Islet of Langerhans (tissue), 1 donor: Measurements from ENCODE around the gene LRRC42.

Source experiments
- FAIRE-seq: peaks from one replicate; lab custom pipeline; 2011; peaks lifted over from hg19 to GRCh38; lab: Jason Lieb, UNC

The LRRC42 gene, protein sequence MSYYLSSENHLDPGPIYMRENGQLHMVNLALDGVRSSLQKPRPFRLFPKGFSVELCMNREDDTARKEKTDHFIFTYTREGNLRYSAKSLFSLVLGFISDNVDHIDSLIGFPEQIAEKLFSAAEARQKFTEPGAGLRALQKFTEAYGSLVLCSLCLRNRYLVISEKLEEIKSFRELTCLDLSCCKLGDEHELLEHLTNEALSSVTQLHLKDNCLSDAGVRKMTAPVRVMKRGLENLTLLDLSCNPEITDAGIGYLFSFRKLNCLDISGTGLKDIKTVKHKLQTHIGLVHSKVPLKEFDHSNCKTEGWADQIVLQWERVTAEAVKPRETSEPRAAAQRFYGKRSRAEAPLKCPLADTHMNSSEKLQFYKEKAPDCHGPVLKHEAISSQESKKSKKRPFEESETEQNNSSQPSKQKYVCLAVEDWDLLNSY

DNA sequence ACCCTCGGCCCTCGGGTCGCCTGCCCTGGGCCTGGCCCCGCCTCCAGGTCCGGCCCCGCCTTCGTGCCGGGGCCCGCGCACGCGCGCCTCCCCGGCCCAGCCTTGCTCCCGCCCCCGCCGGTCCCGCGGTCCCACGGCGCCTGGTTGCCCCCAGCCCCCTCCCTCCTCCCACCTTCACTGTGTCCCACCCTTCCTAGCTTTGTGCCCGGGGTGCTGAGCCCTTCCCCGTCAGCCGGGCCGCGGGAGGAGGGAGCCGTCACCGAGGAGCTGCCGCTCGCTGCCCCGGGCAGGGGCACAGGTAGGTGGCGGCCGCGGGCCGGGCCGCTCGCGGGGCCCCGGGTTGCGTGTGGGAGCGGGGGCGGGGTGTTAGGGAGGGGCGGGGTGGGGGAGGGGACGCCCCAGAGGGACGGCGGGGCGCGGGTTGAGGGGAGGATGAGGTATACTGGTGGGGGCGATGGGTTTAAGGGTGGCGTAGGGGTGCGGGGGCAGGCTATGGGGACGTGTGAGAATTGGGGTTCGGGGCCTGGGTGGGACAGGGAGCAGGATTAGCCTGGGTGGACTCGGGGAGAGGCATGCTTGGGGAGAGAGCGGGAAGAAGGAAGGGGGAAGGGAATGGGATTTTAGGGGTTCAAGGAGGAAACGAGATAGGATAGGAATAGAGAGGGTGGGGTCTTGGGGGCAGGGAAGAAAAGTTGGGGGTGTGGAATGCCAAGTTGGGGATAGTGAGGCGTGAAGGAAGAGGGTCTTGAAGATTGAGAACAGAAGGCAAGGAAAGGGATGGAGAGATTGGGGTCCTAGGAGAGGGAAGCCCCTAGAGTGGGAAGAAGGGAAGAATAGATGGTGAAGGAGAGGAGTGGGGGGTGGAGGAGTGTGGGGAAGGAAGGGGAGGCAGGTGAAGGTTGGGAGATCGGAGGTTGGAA is at the start of gene LRRC42:
TSS of gene LRRC42 (plus strand) at position 99 of the 920 bp plus-strand sequence. CDS start 5,650 bp downstream, outside the sequence.
- FAIRE-seq: no peak

DNA sequence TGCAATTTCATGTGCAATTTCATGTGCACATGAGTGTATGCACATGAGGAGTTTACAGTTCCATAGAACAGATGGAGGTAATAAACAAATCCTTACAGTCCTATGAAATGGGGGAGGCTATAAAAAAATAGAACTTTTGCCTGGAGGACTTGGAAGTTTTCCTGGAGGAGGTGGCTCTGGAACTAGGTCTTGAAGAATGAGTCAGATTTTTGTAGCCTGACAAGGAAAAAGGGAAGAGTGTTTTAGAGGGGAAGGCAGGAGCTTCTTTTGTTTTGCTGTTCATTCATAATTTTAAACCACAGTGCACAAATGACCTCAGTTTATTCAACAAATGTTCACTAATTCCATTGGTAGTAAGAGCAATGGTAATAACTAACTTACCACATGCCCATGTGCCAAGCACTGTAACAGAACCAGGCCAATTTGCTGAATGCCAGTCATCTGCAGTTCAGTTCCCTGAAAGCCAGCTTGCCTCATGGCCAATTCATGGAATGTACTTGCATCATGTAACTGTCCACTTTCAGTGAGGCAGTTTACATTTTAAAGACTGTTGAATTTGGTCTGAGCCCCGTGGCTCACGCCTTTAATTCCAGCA is 49.4 kb upstream of the LRRC42 start:
- no peak for FAIRE-seq

- no peak for FAIRE-seq
Observed at GRCh38 chr1:53899206-53899628, 46.9 kb upstream of the LRRC42 start.

- no peak for FAIRE-seq
Observed at GRCh38 chr1:53899708-53900107, 46.4 kb upstream of the LRRC42 start.

DNA sequence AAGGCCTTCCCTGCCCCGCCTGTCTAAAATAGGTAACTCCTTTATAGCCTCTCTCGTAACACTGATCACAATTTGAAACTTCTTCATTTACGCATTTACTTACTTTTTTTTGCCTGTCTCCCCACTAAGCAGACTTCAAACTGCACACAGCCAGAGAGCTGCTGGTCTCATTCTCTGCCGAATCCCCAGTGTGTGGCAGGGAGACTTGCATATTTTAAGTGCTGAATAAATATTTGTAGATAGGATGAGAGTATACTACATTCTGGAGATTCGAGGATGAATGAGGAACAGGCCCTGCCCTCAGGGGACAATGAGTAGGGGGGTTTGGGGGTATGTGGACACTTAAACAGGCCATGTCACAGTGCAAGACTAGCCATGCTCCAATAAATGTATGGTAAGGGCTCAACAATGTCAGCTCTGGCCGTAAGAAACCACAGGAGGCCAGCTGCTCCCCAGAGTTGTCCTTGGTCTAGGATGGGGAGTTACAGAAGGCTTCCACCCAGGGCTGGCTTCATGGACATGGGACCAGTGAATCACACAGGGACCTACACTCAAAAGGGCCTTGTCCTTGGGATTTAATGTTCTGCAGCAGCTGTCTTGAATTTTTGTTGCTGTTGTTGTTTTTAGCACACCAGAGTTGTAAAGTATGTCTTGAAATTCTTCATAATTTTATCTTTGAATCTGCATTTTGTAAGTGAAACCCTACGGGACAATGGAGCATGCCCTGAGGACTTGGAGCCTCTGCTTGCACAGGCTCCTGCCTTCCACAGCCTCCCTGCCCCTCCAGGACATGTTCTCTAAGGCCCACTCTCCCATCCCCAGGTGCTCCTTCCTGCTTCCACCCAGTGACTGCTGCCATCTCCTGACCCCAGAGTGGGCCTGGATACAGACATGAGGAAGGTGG is 43.7 kb upstream of the LRRC42 start:
- FAIRE-seq: no peak

DNA sequence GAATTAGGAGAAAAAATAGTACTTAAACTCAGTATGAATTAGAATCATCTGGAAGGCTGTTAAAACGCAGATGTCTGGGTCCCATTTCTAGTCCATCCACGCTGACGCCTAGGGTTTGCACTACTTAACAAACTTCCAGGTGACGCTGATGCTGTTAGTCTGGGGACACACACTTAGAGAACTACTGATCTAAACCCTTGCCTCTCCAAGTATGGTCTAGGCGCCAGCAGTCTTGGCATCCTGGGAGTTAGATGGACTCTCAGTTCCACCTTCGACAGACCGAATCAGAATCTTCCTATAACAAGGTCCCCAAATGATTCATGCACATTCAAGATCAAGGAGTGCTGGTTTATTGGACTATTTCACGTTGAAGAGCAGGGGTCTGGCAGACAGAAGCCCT is 40.6 kb upstream of the LRRC42 start:
- no peak for FAIRE-seq

GRCh38 chr1:53906121-53906520 is 40.0 kb upstream of the LRRC42 start:
- no peak for FAIRE-seq

- no peak for FAIRE-seq
Observed at GRCh38 chr1:53909946-53910345, 36.2 kb upstream of the LRRC42 start.

- FAIRE-seq: no peak
Observed at GRCh38 chr1:53911442-53911841, 34.7 kb upstream of the LRRC42 start.

DNA sequence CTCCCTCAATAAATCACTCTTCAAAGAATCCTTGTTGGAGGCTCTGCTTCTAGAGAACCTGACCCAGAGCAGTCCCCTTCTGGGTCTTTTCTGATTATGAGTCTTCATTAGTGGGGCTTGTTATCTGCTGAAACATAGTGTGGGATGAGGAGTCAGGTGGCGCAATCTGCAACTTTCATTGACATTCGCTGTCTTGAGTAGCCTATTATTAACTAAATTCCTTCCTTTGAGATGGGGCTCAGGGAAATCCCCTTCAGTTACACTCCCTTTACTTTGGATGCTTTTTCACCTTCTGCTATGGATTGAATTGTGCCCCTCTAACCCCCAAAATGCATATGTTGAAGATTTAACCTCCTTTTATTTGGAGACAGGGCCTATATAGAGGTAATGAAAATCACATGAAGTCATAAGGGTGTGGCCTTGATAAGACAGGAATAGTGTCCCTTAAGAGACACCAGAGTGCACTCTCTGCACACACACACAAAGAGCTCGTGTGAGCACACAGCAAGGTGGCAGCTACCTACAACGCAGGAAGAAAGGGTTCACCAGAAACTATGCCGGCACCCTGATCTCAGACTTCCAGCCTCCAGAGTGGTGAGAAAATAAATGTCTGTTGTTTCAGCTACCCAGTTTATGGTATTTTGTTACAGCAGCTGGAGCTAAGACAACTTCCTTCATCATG is 32.7 kb upstream of the LRRC42 start:
- no peak for FAIRE-seq

- no peak for FAIRE-seq
Observed at GRCh38 chr1:53918343-53918742, 27.8 kb upstream of the LRRC42 start.

DNA sequence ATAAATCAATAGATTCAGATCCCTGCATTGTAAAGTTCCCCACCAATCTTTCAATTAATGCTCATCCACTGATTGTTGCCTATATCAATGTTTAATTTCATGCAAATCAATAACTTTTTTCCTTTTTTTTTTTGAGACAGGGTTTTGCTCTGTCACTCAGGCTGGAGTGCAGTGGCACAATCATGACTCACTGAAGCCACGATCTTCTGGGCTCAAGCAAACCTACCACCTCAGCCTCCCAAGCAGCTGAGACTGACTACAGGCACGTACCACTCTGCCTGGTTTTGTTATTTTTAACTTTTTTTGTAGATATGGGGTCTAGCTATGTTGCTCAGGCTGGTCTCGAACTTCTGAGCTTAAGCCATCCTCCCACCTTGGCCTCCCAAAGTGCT is 26.5 kb upstream of the LRRC42 start:
- FAIRE-seq: no peak

- FAIRE-seq: no peak
Observed at GRCh38 chr1:53927376-53927881, 18.7 kb upstream of the LRRC42 start.

DNA sequence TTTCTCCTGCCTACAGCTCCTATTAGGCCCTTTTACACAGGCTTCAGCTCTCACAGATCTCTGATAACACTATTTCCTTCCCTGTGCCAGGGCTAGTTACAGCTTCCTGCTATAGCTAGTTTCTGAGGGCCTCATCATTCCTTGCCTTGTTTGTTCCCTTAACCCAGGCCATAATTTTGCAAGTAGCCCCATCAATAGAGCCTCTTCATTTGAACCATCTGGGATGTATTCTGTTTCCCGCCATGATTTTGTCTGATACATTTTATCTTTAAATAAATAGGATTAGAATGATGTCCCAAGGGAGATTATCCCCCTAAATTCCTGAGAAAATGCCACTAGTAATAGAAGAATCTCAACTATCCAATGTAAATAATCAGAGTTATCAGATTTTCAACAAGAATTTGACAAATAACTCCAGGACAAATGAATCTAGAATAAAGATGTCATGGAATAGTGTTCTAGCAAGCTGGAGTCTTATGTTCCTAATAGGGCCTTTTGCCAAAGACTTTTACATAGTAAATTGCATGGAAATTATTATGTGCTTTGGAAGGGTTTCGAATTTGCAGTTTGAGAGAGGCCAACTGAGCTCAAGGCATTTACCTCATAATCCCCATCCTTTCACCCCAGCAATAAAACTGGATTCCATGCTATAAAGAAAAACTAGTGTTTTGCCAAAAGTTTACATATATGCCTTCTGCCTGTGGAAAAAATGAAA is 16.7 kb upstream of the LRRC42 start:
- no peak for FAIRE-seq

GRCh38 chr1:53930932-53931331 is 15.2 kb upstream of the LRRC42 start:
- no peak for FAIRE-seq

GRCh38 chr1:53931523-53931922 is 14.6 kb upstream of the LRRC42 start:
- peak; percentile 61 for FAIRE-seq

DNA sequence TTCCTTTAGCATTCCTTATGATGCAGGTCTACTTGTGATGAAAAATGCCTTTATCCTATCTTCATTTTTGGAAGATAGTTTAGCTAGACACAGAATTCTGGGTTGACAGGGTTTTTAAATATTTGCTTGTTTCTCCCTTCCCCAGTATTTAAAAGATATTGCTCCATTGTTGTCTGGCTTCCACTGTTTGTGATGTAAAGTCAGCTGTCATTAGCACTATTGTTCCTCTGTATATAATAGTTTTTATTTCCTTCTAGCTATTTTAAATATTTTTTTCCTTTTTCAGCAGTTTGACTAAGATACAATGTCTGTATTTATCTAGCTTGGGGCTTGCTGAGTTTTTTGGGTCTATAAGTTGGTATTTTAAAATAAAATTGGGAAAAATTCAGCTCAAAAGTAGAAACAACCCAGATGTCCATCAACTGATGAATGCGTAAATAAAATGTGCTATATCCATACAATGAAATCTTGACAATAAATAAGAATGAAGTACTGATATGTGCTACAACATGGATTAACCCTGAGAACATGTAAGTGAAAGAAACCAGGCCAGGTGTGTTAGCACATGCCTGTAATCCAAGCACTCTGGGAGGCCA is 11.9 kb upstream of the LRRC42 start:
- peak; percentile 53 for FAIRE-seq

DNA sequence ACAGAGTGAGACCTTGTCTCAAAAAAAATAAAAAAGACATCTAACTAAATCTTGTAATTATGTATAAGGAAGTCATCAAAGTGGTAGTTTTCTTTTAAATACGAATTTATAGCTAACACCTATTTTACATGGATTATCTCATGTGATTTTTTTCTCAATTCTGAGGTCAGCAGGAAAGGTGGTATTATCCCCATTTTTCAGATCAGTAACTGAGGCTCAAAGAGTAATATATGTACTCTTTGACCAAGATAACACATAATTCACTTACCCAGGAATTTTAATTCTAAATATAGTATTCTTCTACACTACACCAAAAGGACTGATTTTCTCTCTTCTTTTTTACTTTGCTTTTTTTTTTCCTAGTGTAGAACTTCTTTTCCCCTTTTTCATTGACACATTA is 9.7 kb upstream of the LRRC42 start:
- FAIRE-seq: no peak

DNA sequence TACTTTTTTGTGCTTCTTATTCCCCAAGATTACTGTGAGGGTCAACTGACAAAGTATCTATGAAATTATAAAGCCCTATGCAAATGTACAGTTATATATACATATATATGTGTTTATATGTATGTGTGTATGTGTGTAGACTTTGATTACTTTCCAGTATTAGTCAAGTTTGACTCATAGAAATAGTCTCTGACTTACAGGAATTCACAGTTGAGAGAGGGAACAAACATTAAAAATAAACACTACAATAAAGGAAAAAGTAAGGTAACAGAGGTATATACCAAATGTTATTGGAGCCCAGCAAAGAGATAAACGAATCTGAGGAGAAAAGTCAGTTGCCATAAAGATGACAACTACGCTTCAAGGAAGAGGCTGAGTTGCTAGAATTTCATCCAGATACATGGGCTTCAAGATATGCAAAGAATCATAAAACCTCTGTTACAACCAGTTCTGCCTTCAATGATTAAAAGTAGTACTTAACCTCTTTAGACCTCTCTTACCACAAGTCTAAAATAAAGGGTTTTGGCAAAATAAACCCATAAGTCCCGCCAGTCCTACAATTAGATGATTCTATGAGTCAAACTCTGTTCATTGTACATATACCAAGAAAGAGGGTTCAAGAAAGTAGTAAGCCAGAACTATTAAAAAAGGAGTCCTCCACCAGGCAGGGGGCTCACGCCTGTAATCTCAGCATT is 7.9 kb upstream of the LRRC42 start:
- no peak for FAIRE-seq
